ENCODE measurements around the gene CELA3B. TPM values are rescaled to one million over a fixed set of nuclear protein-coding genes. Genes with fewer than 3 reads are reported as not detected.

CELA3B gene
- total RNA-seq, 1 donor: not detected

GRCh38 chr1:22021061-22021460, 44.2 kb downstream of the CELA3B start:
- DNase-seq (ENCODE audit: low read depth): no peak
- no peak overlapping the region for H3K4me3 ChIP-seq (ENCODE audit: low read depth, low read length)
- no peak for TF ChIP-seq CTCF (IDR thresholded peaks at IDR 0.05; ENCODE audit: insufficient read depth, low read length)

GRCh38 chr1:22024485-22025367, 47.9 kb downstream of the CELA3B start:
- peak; percentile 86 for DNase-seq (ENCODE audit: low read depth)

GRCh38 chr1:22025368-22026155, 48.7 kb downstream of the CELA3B start:
- H3K4me3 ChIP-seq (ENCODE audit: low read depth, low read length): peak overlapping the region; percentile 99
- peak; percentile 94 for DNase-seq (ENCODE audit: low read depth)
- TF ChIP-seq CTCF (IDR thresholded peaks at IDR 0.05; ENCODE audit: insufficient read depth, low read length): no peak

More at GRCh38 chr1:22024485-22025367, 47.9 kb downstream of the CELA3B start:
- peak; percentile 5 for TF ChIP-seq CTCF (IDR thresholded peaks at IDR 0.05; ENCODE audit: insufficient read depth, low read length)
- H3K4me3 ChIP-seq (ENCODE audit: low read depth, low read length): peak overlapping the region; percentile 99

GRCh38 chr1:22026924-22027289, 50.1 kb downstream of the CELA3B start:
- no peak for TF ChIP-seq CTCF (IDR thresholded peaks at IDR 0.05; ENCODE audit: insufficient read depth, low read length)
- no peak for DNase-seq (ENCODE audit: low read depth)
- H3K4me3 ChIP-seq (ENCODE audit: low read depth, low read length): no peak overlapping the region

GRCh38 chr1:22030057-22030456, 53.2 kb downstream of the CELA3B start:
- TF ChIP-seq CTCF (IDR thresholded peaks at IDR 0.05; ENCODE audit: insufficient read depth, low read length): no peak
- DNase-seq (ENCODE audit: low read depth): no peak
- no peak overlapping the region for H3K4me3 ChIP-seq (ENCODE audit: low read depth, low read length)

GRCh38 chr1:22030473-22030872, 53.7 kb downstream of the CELA3B start:
- no peak overlapping the region for H3K4me3 ChIP-seq (ENCODE audit: low read depth, low read length)
- DNase-seq (ENCODE audit: low read depth): no peak
- no peak for TF ChIP-seq CTCF (IDR thresholded peaks at IDR 0.05; ENCODE audit: insufficient read depth, low read length)
